Thyroid gland (tissue), 4 donors: Measurements from ENCODE around the gene SOX1. TPM values are rescaled to one million over a fixed set of nuclear protein-coding genes. Genes with fewer than 3 reads are reported as not detected.

Source experiments
- DNase-seq, 2 donors: peaks; one replicate each; pipeline ENCODE4 v3.0.0-alpha.2; 2019
- H3K27ac ChIP-seq, 3 donors: fragments of 200-600 bp; sonication (generic); 1 replicate in 2 of 3; 2 replicates in 1 of 3; pipeline ENCODE4 v1.5.1; 2016 to 2019; ENCODE audit warnings: mild to moderate bottlenecking in 1 of 3, moderate library complexity in 1 of 3
- H3K27me3 ChIP-seq: fragments of 200-600 bp; sonication (generic); one replicate; pipeline ENCODE4 v1.5.1; 2019
- H3K36me3 ChIP-seq, 2 donors: fragments of 200-600 bp; sonication (generic); one replicate each; pipeline ENCODE4 v1.5.1; 2016 to 2019
- H3K4me1 ChIP-seq, 2 donors: fragments of 200-600 bp; sonication (generic); one replicate each; pipeline ENCODE4 v1.5.1; 2017 to 2019
- H3K4me3 ChIP-seq, 3 donors: fragments of 200-600 bp; sonication (generic); replicated peaks in 1 of 3; 1 replicate in 2 of 3; 2 replicates in 1 of 3; pipeline ENCODE4 v1.5.1; 2016; ENCODE audit warnings: mild to moderate bottlenecking in 1 of 3
- H3K9me3 ChIP-seq: fragments of 200-600 bp; sonication (generic); one replicate; pipeline ENCODE4 v1.5.1; 2017
- CTCF ChIP-seq, 6 experiments: fragments of 200-600 bp in 3 of 6; fragments of 450-650 bp in 3 of 6; sonication (generic) in 3 of 6; IDR thresholded peaks; one replicate each; pipeline ENCODE4 v1.5.1; 2016 to 2019; ENCODE audit warnings: antibody characterized with exemption in 6 of 6, mild to moderate bottlenecking in 2 of 6, inconsistent platforms in 1 of 6, moderate library complexity in 1 of 6
- POLR2A ChIP-seq, 2 donors: fragments of 450-650 bp; IDR thresholded peaks; one replicate each; pipeline ENCODE4 v1.6.1; 2017; ENCODE audit warnings: antibody characterized with exemption in 2 of 2, mild to moderate bottlenecking in 2 of 2, moderate library complexity in 1 of 2
- WGBS, 2 donors: methylation state at CpG; one replicate each; pipeline ENCODE4 v1.1.5; 2017; 5-methylcytosine and 5-hydroxymethylcytosine counted together
- intact Hi-C: fragments of 100-400 bp; cut with DNase I; formaldehyde crosslinking; loops from one replicate; pipeline ENCODE4 v1.15.1; 2023
- total RNA-seq, 4 donors: library from RNA; depleted of rRNA; stranded (reverse); fragments of >200 nt; gene quantifications; one replicate each; pipeline ENCODE4 v1.2.3, GENCODE V29; 2016

Gene SOX1
- total RNA-seq, 4 donors from 2014 or later: 0.11 TPM; not detected in 3

- no peak overlapping the region for H3K4me3 ChIP-seq
- H3K36me3 ChIP-seq: no peaks in the 10 kb centered on the region
- H3K9me3 ChIP-seq: no peaks in the 10 kb centered on the region
- intact Hi-C loops: no loop called here
- H3K4me1 ChIP-seq: peaks cover 0 to under 1% of the 10 kb centered on the region in 2 donors
- DNase-seq: no peak
- H3K27ac ChIP-seq: no peak overlapping the region
- H3K27me3 ChIP-seq: peaks cover 21% of the 10 kb centered on the region
- TF ChIP-seq CTCF (IDR thresholded peaks at IDR 0.05) (no peak), POLR2A (IDR thresholded peaks at IDR 0.05) (no peak)
Observed at GRCh38 chr13:112110479-112110878, 43.5 kb downstream of the SOX1 start.

GRCh38 chr13:112111239-112111857, 44.4 kb downstream of the SOX1 start:
- no peaks in the 10 kb centered on the region for H3K9me3 ChIP-seq
- no peak overlapping the region for H3K27ac ChIP-seq
- WGBS, 2 donors: 62 to 64% methylated on average over 10 of the region's 10 CpGs
- intact Hi-C loops: no loop called here
- H3K36me3 ChIP-seq: no peaks in the 10 kb centered on the region
- TF ChIP-seq POLR2A (IDR thresholded peaks at IDR 0.05): no peak
- no peak for TF ChIP-seq CTCF (IDR thresholded peaks at IDR 0.05)
- no peak for DNase-seq
- no peak overlapping the region for H3K4me3 ChIP-seq
- peaks cover 18% of the 10 kb centered on the region for H3K27me3 ChIP-seq
- no peaks in the 10 kb centered on the region for H3K4me1 ChIP-seq

GRCh38 chr13:112112534-112113276, 45.8 kb downstream of the SOX1 start:
- DNase-seq: no peak
- no peaks in the 10 kb centered on the region for H3K4me1 ChIP-seq
- no peak overlapping the region for H3K4me3 ChIP-seq
- no peaks in the 10 kb centered on the region for H3K36me3 ChIP-seq
- intact Hi-C loops: no loop called here
- no peak overlapping the region for H3K27ac ChIP-seq
- H3K27me3 ChIP-seq: peaks cover 5% of the 10 kb centered on the region
- H3K9me3 ChIP-seq: no peaks in the 10 kb centered on the region
- TF ChIP-seq CTCF (IDR thresholded peaks at IDR 0.05) (no peak), POLR2A (IDR thresholded peaks at IDR 0.05) (no peak)
- 90 to 93% methylated on average over 15 of the region's 15 CpGs for WGBS, 2 donors

GRCh38 chr13:112113348-112113747, 46.4 kb downstream of the SOX1 start:
- Histone ChIP-seq H3K36me3 (no peaks in the 10 kb centered on the region), H3K9me3 (no peaks in the 10 kb centered on the region), H3K4me3 (no peak overlapping the region), H3K27ac (no peak overlapping the region), H3K4me1 (no peaks in the 10 kb centered on the region), H3K27me3 (no peaks in the 10 kb centered on the region)
- TF ChIP-seq POLR2A (IDR thresholded peaks at IDR 0.05) (no peak), CTCF (IDR thresholded peaks at IDR 0.05) (no peak)
- intact Hi-C loops: no loop called here
- no peak for DNase-seq
- WGBS, 2 donors: 81 to 89% methylated on average over 7 of the region's 7 CpGs

GRCh38 chr13:112113851-112114250, 46.9 kb downstream of the SOX1 start:
- Histone ChIP-seq H3K36me3 (no peaks in the 10 kb centered on the region), H3K27ac (no peak overlapping the region), H3K27me3 (no peaks in the 10 kb centered on the region), H3K9me3 (no peaks in the 10 kb centered on the region), H3K4me1 (no peaks in the 10 kb centered on the region), H3K4me3 (no peak overlapping the region)
- TF ChIP-seq POLR2A (IDR thresholded peaks at IDR 0.05) (no peak), CTCF (IDR thresholded peaks at IDR 0.05) (no peak)
- intact Hi-C loops: no loop called here
- WGBS, 2 donors: 52 to 65% methylated on average over 4 of the region's 4 CpGs
- no peak for DNase-seq
